Neural cell (in vitro differentiated cells): ENCODE measurements around the gene C17orf50. TPM values are rescaled to one million over a fixed set of nuclear protein-coding genes. Genes with fewer than 3 reads are reported as not detected.

Experiments used
- H2AFZ ChIP-seq: fragments of 200-600, 300-800 bp; sonication (generic), shearing (Covaris generic); 2 replicates; pipeline ENCODE4 v1.6.0; 2014; ENCODE audit warnings: low read depth, mild to moderate bottlenecking, antibody characterized with exemption, low read length, moderate library complexity
- H3F3A ChIP-seq: fragments of 200-600 bp; shearing (Covaris generic); 2 replicates; pipeline ENCODE4 v1.6.1; 2016; ENCODE audit warnings: mild to moderate bottlenecking, moderate library complexity, mixed read lengths, antibody characterized with exemption, low read length; ENCODE audit not compliant: insufficient read depth, poor library complexity, severe bottlenecking
- H3K27ac ChIP-seq: fragments of 200-600, 300-800 bp; sonication (generic), shearing (Covaris generic); 2 replicates; pipeline ENCODE4 v1.5.1; 2014; ENCODE audit warnings: mild to moderate bottlenecking, low read length, moderate library complexity
- H3K27me3 ChIP-seq: fragments of 300-800, 200-600 bp; sonication (generic), shearing (Covaris generic); 2 replicates; pipeline ENCODE4 v1.6.0; 2014; ENCODE audit warnings: mild to moderate bottlenecking, low read depth, low read length, moderate library complexity; ENCODE audit not compliant: insufficient read depth
- H3K36me3 ChIP-seq: fragments of 300-800, 200-600 bp; sonication (generic), shearing (Covaris generic); 2 replicates; pipeline ENCODE4 v1.5.1; 2014; ENCODE audit warnings: mild to moderate bottlenecking, antibody characterized with exemption, low read length, moderate library complexity; ENCODE audit not compliant: insufficient read depth
- H3K4me2 ChIP-seq: fragments of 300-800, 200-600 bp; sonication (generic), shearing (Covaris generic); 2 replicates; pipeline ENCODE4 v1.6.0; 2014; ENCODE audit warnings: mild to moderate bottlenecking, low read length
- H3K4me3 ChIP-seq: fragments of 300-800, 200-600 bp; sonication (generic), shearing (Covaris generic); 2 replicates; pipeline ENCODE4 v1.5.1; 2014; ENCODE audit warnings: mild to moderate bottlenecking, low read length, moderate library complexity
- H3K79me2 ChIP-seq: fragments of 200-600 bp; shearing (Covaris generic); replicated peaks from 2 replicates; pipeline ENCODE4 v1.6.0; 2014; ENCODE audit warnings: mild to moderate bottlenecking, low read length, moderate library complexity; ENCODE audit not compliant: insufficient read depth
- H3K9ac ChIP-seq: fragments of 300-800, 200-600 bp; sonication (generic), shearing (Covaris generic); 2 replicates; pipeline ENCODE4 v1.6.1; 2016; ENCODE audit warnings: mild to moderate bottlenecking, low read length, mixed read lengths
- H3K9me2 ChIP-seq: fragments of 200-600 bp; shearing (Covaris generic); 2 replicates; pipeline ENCODE4 v1.6.1; 2016; ENCODE audit warnings: mild to moderate bottlenecking, low read length, mixed read lengths; ENCODE audit not compliant: insufficient read depth
- H3K9me3 ChIP-seq: fragments of 200-600, 300-800 bp; sonication (generic), shearing (Covaris generic); 2 replicates; pipeline ENCODE4 v1.6.1; 2016; ENCODE audit warnings: mild to moderate bottlenecking, mixed run types, low read length, moderate library complexity, mixed read lengths
- H4K20me1 ChIP-seq: fragments of 200-600 bp; shearing (Covaris generic); 2 replicates; pipeline ENCODE4 v1.6.1; 2016; ENCODE audit warnings: mild to moderate bottlenecking, mixed run types; ENCODE audit not compliant: insufficient read depth
- CTCF ChIP-seq: fragments of 450-650 bp; IDR thresholded peaks from 2 replicates; pipeline ENCODE4 v1.5.1; 2014; ENCODE audit warnings: antibody characterized with exemption, mild to moderate bottlenecking, moderate library complexity; ENCODE audit not compliant: poor library complexity, severe bottlenecking
- EP300 ChIP-seq: fragments of 450-650 bp; conservative IDR thresholded peaks from 2 replicates; pipeline ENCODE4 v1.6.1; 2014; ENCODE audit warnings: antibody characterized with exemption, mild to moderate bottlenecking, moderate library complexity; ENCODE audit not compliant: poor library complexity, severe bottlenecking
- EZH2 ChIP-seq: fragments of 200-600, 300-800 bp; shearing (Covaris generic), sonication (generic); IDR thresholded peaks from 2 replicates; pipeline ENCODE4 v1.6.1; 2014; ENCODE audit warnings: antibody characterized with exemption, low read length, borderline replicate concordance, mild to moderate bottlenecking; ENCODE audit not compliant: insufficient read depth, poor library complexity, severe bottlenecking
- MXI1 ChIP-seq: fragments of 450-650 bp; conservative IDR thresholded peaks from 2 replicates; pipeline ENCODE4 v1.6.1; 2014; ENCODE audit warnings: antibody characterized with exemption, mild to moderate bottlenecking; ENCODE audit not compliant: poor library complexity, severe bottlenecking
- POLR2AphosphoS5 ChIP-seq: IDR thresholded peaks from 2 replicates; pipeline ENCODE4 v1.6.1; 2012
- RAD21 ChIP-seq: fragments of 450-650 bp; conservative IDR thresholded peaks from 2 replicates; pipeline ENCODE4 v1.6.1; 2014; ENCODE audit warnings: antibody characterized with exemption, mild to moderate bottlenecking, moderate library complexity
- REST ChIP-seq: IDR thresholded peaks from 2 replicates; pipeline ENCODE4 v1.6.1; 2012; ENCODE audit warnings: borderline replicate concordance
- SMC3 ChIP-seq: fragments of 450-650 bp; conservative IDR thresholded peaks from 2 replicates; pipeline ENCODE4 v1.6.1; 2014; ENCODE audit warnings: antibody characterized with exemption, mild to moderate bottlenecking, moderate library complexity; ENCODE audit not compliant: poor library complexity
- TAF1 ChIP-seq: IDR thresholded peaks from 2 replicates; pipeline ENCODE4 v1.6.1; 2012; ENCODE audit warnings: low read depth
- polyA plus RNA-seq: library from polyadenylated mRNA; depleted of rRNA; stranded (reverse); fragments of >200 nt; gene quantifications from 2 replicates; pipeline ENCODE4 v1.2.3, GENCODE V29; 2014

The C17orf50 gene
- polyA plus RNA-seq, 1 donor from 2014 or later: not detected

GRCh38 chr17:35790841-35791240 is 30.2 kb downstream of the C17orf50 start:
- Histone ChIP-seq H3K79me2 (no peaks in the 10 kb centered on the region), H3K9me2 (no peaks in the 10 kb centered on the region), H3K27me3 (peaks cover 34% of the 10 kb centered on the region), H2AFZ (no peak overlapping the region), H3K9ac (no peak overlapping the region), H4K20me1 (no peaks in the 10 kb centered on the region), H3K4me2 (no peak overlapping the region), H3K36me3 (no peaks in the 10 kb centered on the region), H3K9me3 (no peaks in the 10 kb centered on the region), H3K27ac (no peak overlapping the region), H3F3A (no peaks in the 10 kb centered on the region), H3K4me3 (no peak overlapping the region)
- TF ChIP-seq RAD21: no peak
- no peak for TF ChIP-seq EZH2
- TF ChIP-seq EP300: no peak
- TF ChIP-seq REST: no peak
- TF ChIP-seq SMC3: no peak
- no peak for TF ChIP-seq POLR2AphosphoS5

GRCh38 chr17:35791681-35792350 is 31.1 kb downstream of the C17orf50 start:
- no peaks in the 10 kb centered on the region for H3K9me3 ChIP-seq
- no peaks in the 10 kb centered on the region for H3K79me2 ChIP-seq
- no peak overlapping the region for H3K4me2 ChIP-seq
- TF ChIP-seq REST (no peak), RAD21 (no peak), EP300 (no peak), MXI1 (no peak), EZH2 (no peak), CTCF (no peak), POLR2AphosphoS5 (no peak), TAF1 (no peak), SMC3 (no peak)
- no peaks in the 10 kb centered on the region for H3K36me3 ChIP-seq
- H3K4me3 ChIP-seq: no peak overlapping the region
- H2AFZ ChIP-seq: no peak overlapping the region
- H3K9ac ChIP-seq: no peak overlapping the region
- no peaks in the 10 kb centered on the region for H3K9me2 ChIP-seq
- H3F3A ChIP-seq: no peaks in the 10 kb centered on the region
- H3K27me3 ChIP-seq: peaks cover 43% of the 10 kb centered on the region
- no peak overlapping the region for H3K27ac ChIP-seq
- no peaks in the 10 kb centered on the region for H4K20me1 ChIP-seq
